Activated CD8-positive, alpha-beta memory T cell treated with anti-CD3 and anti-CD28 coated beads, Interleukin-2, amount 10 ng/mL, durations not matched to agents 7 days and 5 days (primary cell): Measurements from ENCODE around the gene METRN. TPM values are rescaled to one million over a fixed set of nuclear protein-coding genes. Genes with fewer than 3 reads are reported as not detected.

Source experiments
- ATAC-seq: fragments of 150-1000 bp; cut with Tn5 transposase; one replicate; pipeline ENCODE4 v1.10.0; 2021; ENCODE audit warnings: moderate library complexity
- CTCF ChIA-PET: fragments of 350-600 bp; sonication (Branson Sonifier 250); formaldehyde crosslinking; loops from one replicate; lab custom pipeline; 2021; ENCODE audit warnings: antibody characterized with exemption; lab: Charles Lee
- DNase-seq: peaks from one replicate; pipeline ENCODE4 v3.0.0-alpha.2; 2020
- H3K27ac Mint-ChIP-seq: one replicate; pipeline ENCODE4 v1.8.0; 2021; ENCODE audit warnings: mild to moderate bottlenecking, mixed read lengths
- H3K27me3 Mint-ChIP-seq: one replicate; pipeline ENCODE4 v1.8.0; 2021; ENCODE audit warnings: mixed read lengths
- H3K36me3 Mint-ChIP-seq: one replicate; pipeline ENCODE4 v1.8.0; 2021; ENCODE audit warnings: mild to moderate bottlenecking, mixed read lengths
- H3K4me1 Mint-ChIP-seq: one replicate; pipeline ENCODE4 v1.8.0; 2021; ENCODE audit warnings: mixed read lengths
- H3K4me3 Mint-ChIP-seq: one replicate; pipeline ENCODE4 v1.8.0; 2021; ENCODE audit warnings: mild to moderate bottlenecking, moderate library complexity, mixed read lengths
- H3K9me3 Mint-ChIP-seq: one replicate; pipeline ENCODE4 v1.8.0; 2022; ENCODE audit warnings: low read depth, mixed read lengths
- total RNA-seq, 2 experiments: library from RNA; stranded (reverse); gene quantifications; one replicate each; pipeline ENCODE4 v1.2.3, GENCODE V29; 2021

The METRN gene
- total RNA-seq, 2 experiments from 2014 or later: 9.8 to 14.0 TPM

DNA sequence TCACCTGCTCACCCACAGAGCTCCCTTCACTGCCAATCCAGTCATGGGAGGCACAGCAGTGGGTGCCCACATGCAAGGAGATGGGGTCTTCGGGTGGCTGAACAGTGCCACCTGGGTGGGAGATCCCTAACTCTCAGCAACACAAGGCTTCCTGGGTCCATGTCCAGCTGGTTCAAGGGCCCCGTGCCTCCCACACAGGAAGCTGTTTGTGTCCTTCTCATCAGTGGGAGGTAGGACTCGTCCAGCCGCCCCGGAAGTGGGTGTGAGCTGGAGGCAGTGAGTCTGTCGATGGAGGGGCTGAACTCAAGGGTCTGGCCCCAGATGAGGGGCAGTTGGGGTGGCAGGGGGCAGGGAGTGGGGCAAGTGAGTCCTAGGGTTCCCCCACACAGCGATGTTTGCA, 10.9 kb upstream of the METRN start:
- CTCF ChIA-PET: interaction anchor here (0.7 to 3.0 kb wide), 3 partner anchors 9 to 36 kb away, joined by 3 to 14 read pairs (median 3); partner anchors contain the start of genes CIAO3 and METRN
- H3K27ac Mint-ChIP-seq: no peak overlapping the region
- ATAC-seq: no peak

DNA sequence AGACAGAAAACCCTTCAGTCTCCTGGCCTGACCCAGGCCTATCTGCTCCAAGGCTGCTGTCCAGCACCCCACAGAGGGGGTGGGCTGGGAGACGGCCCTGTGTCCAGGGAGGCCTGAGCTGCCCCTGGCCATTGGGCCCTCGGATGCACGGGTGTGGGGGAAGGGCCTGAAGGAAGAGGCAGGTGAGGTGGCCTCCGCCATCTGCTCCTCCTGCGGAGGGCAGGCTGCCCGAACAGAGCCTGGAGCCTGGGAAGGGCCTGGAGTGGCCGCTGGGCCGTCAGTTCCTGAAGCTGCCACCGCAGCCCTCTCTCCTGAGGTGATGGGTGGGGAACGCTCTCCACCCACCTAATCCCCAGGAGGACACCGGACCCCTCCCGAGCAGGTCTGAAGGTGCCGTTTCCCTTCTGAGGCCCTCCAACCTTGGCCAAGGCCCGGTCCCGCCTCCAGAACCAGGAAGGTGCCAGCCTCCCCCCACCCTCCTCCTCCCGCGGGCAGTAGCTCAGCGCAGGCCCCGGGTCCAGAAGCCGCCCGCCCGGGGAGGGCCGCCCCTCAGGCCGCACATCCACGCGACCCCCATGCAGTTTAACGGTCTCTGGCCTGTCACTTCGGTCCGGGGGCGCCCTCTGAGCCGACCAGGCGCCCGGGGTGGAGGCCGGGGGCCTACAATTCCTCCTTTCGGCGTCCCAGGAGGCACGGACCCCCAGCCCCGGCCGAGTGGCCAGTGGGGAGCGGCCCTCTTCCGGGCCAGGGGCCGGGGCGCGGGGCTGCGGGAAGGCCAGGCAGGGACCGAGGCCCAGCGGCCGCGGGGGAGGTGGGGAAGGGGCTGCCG, 10.2 kb upstream of the METRN start:
- H3K9me3 Mint-ChIP-seq: no peaks in the 10 kb centered on the region
- ATAC-seq (no peak), DNase-seq (no peak)
- CTCF ChIA-PET: interaction anchor here (0.7 to 3.0 kb wide), 3 partner anchors 8 to 36 kb away, joined by 3 to 14 read pairs (median 3); partner anchors contain the start of genes CIAO3 and METRN
- H3K27me3 Mint-ChIP-seq: peaks cover 69% of the 10 kb centered on the region
- H3K27ac Mint-ChIP-seq: no peak overlapping the region
- H3K36me3 Mint-ChIP-seq: no peaks in the 10 kb centered on the region
- H3K4me3 Mint-ChIP-seq: no peak overlapping the region
- H3K4me1 Mint-ChIP-seq: peaks cover 2% of the 10 kb centered on the region

More for the DNA sequence above, 10.9 kb upstream of the METRN start:
- Mint-ChIP-seq H3K9me3 (no peaks in the 10 kb centered on the region), H3K36me3 (no peaks in the 10 kb centered on the region), H3K4me1 (peaks cover 9% of the 10 kb centered on the region), H3K4me3 (no peak overlapping the region), H3K27me3 (peaks cover 63% of the 10 kb centered on the region)
- no peak for DNase-seq

DNA sequence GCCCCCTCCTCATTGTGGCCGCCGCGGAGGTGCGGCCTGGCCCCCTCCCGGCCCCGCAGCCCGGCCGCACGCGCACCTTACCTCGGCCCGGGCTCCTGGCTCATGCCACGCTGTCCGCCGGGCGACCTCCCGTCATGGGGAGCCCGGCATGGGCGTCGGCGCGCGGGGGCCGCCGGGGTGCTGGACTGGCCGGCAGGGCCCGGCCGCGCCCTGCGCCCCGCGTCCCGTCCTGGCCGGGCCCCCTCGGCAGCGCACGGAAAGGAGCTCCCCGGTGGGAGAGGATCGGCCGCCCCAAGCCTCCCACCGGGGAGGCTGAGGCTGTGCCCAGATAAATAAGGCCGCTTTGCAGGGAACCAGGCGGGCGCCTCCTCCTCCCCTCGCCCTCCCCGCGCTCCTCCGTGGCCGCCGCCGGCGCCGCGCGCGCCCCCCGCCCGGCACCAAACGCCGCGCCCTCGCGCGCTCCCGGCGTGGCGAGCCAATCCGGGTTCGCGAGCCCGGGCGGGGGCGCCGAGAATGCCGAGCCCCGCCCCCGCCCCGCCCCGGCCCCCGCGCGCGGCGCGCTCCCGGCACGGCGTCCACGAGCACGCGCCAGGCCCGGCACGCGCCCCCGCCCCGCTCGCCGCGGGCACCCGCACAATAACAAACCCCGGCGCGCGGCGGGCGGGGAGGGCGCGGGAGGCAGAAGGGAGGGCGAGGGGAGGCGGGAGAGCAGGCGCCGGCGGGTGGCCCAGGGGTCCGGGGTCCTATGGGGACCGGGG, 9.3 kb upstream of the METRN start, which contains the start of gene FBXL16:
Gene FBXL16, minus strand, starts transcription at position 371 of the 758 bp plus-strand sequence. CDS start 8,396 bp downstream, outside the sequence.
- CTCF ChIA-PET: no interaction called here
- no peak within 1 kb of the TSS for H3K27ac Mint-ChIP-seq

DNA sequence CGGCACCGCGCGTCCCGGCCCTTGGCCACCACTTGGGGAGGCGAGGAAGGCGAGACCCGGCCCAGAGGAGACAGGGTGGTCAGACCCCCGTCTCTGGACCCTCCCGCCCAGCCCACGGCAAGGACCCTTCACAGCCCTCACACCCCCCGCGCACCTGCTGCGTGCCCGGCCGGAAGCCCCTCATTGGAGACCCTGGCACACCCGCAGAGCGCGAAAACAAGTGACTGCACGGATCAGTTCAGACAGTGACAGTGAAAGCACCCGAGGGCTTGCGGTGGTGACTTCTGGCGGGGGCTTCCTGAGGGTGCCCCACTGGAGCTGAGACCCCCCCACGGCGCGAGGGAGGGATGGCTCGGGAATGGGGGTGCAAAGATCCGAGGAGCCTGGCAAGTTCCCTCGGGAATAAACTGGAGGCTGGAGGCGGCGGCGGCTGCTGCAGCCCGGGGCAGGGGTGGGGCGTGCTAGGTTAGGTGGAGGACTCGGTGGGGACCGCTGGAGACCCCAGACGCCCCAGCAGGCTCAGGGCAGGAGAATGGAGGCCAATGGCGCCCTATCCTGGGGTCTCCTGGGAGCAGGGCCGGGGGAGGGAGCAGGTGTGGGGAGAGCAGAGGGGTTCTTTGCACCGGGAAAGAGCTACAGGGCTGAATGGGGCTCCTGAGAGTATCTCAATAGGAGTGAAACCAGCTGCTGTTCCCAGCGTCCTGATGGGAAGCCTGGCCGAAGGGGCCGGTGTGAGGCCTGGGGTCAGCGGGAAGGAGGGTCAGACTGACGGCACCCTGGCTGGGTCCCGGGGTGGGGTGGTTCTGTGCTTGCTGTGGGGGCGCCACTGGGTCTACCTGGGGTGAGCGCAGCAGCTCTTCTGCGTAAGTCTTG, 8.5 kb upstream of the METRN start:
- Mint-ChIP-seq H3K36me3 (no peaks in the 10 kb centered on the region), H3K4me3 (no peak overlapping the region), H3K9me3 (no peaks in the 10 kb centered on the region), H3K4me1 (no peaks in the 10 kb centered on the region), H3K27me3 (peaks cover 64% of the 10 kb centered on the region), H3K27ac (no peak overlapping the region)
- DNase-seq: no peak
- CTCF ChIA-PET: interaction anchor here (0.8 to 1.0 kb wide), 3 partner anchors 10 to 34 kb away, joined by 3 read pairs; partner anchors contain the start of genes CIAO3 and WDR24
- no peak for ATAC-seq

More for the DNA sequence above, 9.3 kb upstream of the METRN start, which contains the start of gene FBXL16:
- Mint-ChIP-seq H3K4me1 (no peaks in the 10 kb centered on the region), H3K27me3 (peaks cover 68% of the 10 kb centered on the region), H3K9me3 (no peaks in the 10 kb centered on the region), H3K4me3 (no peak within 1 kb of the TSS), H3K36me3 (no peaks in the 10 kb centered on the region)
- no peak for DNase-seq
- no peak for ATAC-seq

DNA sequence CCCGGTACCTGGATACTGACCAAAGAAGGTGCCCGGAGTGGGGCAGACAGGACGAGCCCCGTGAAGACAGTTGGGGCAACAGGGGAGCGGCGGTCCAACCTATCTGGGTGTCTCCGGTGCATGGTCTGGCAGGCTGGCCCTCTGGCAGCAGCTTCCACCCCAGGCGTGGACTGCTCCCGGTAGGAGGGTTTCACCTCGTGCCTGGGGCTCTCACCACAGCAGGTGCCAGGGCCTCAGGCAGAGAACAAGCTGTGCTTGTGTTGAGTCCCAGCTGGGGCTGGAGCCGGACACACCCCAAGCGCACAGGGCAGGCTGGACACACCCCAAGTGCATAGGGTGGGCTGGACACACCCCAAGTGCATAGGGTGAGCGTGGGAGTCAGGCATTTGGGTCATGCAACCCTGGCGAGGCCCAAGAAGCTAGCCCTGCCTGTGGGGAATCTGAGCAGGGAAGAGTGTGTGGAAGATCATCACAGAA, 7.8 kb upstream of the METRN start:
- H3K27me3 Mint-ChIP-seq: peaks cover 58% of the 10 kb centered on the region
- no peak overlapping the region for H3K27ac Mint-ChIP-seq
- H3K9me3 Mint-ChIP-seq: no peaks in the 10 kb centered on the region
- no peaks in the 10 kb centered on the region for H3K4me1 Mint-ChIP-seq
- DNase-seq (no peak), ATAC-seq (no peak)
- CTCF ChIA-PET: interaction anchor here (0.8 to 1.3 kb wide), 4 partner anchors 11 to 78 kb away, joined by 3 to 5 read pairs (median 3); partner anchors contain the start of genes CIAO3 and WDR24
- no peak overlapping the region for H3K4me3 Mint-ChIP-seq
- no peaks in the 10 kb centered on the region for H3K36me3 Mint-ChIP-seq

DNA sequence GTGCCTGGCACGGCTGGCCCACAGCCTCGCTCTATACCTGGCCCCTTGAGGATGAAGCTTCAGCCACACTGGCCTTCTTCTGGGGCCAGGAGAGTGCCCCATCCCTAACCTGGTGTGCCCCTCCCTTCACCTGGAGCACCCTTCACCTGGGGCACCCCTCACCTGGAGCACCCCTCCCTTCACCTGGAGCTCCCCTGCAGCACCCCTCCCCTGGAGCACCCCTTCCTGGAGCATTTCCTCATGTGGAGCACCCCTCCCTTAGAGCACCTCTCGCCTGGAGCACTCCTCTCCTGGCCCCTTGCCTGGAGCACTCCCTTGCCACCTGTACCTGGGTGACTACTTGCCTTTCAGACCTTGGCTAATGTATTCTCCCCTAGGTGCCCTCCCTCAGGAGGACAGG, 6.9 kb upstream of the METRN start:
- Mint-ChIP-seq H3K4me3 (no peak overlapping the region), H3K9me3 (no peaks in the 10 kb centered on the region), H3K27ac (no peak overlapping the region), H3K27me3 (peaks cover 53% of the 10 kb centered on the region), H3K36me3 (no peaks in the 10 kb centered on the region), H3K4me1 (peaks cover 3% of the 10 kb centered on the region)
- CTCF ChIA-PET: interaction anchor here (1.3 kb wide), 1 partner anchor 78 kb away, joined by 5 read pairs; no protein-coding TSS in a partner anchor
- ATAC-seq: no peak
- no peak for DNase-seq

DNA sequence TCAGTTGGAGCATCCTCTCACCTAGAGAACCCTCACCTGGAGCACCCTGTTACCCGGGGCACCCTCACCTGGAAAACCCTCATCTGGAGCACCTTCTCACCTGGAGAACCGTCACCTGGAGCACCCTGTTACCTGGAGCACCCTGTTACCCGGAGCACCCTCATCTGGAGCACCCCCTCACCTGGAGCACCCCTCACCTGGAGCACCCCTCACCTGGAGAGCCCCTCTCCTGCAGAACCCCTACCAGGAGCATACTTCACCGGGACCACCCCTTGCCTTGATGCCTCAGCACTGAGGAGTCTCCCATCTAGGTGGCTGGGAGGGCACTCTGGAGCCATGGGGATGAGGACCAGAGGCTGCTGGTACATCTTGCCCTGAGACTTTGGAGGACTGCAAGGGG, 6.0 kb upstream of the METRN start:
- no peak for ATAC-seq
- H3K4me1 Mint-ChIP-seq: peaks cover 3% of the 10 kb centered on the region
- DNase-seq: no peak
- no peaks in the 10 kb centered on the region for H3K9me3 Mint-ChIP-seq
- no peaks in the 10 kb centered on the region for H3K36me3 Mint-ChIP-seq
- H3K27ac Mint-ChIP-seq: no peak overlapping the region
- no peak overlapping the region for H3K4me3 Mint-ChIP-seq
- H3K27me3 Mint-ChIP-seq: peaks cover 45% of the 10 kb centered on the region
- CTCF ChIA-PET: interaction anchor here (1.8 to 2.6 kb wide), 4 partner anchors 11 to 79 kb away, joined by 4 to 12 read pairs (median 8); partner anchors contain the start of genes ANTKMT, CHTF18, CIAO3 and RPUSD1

DNA sequence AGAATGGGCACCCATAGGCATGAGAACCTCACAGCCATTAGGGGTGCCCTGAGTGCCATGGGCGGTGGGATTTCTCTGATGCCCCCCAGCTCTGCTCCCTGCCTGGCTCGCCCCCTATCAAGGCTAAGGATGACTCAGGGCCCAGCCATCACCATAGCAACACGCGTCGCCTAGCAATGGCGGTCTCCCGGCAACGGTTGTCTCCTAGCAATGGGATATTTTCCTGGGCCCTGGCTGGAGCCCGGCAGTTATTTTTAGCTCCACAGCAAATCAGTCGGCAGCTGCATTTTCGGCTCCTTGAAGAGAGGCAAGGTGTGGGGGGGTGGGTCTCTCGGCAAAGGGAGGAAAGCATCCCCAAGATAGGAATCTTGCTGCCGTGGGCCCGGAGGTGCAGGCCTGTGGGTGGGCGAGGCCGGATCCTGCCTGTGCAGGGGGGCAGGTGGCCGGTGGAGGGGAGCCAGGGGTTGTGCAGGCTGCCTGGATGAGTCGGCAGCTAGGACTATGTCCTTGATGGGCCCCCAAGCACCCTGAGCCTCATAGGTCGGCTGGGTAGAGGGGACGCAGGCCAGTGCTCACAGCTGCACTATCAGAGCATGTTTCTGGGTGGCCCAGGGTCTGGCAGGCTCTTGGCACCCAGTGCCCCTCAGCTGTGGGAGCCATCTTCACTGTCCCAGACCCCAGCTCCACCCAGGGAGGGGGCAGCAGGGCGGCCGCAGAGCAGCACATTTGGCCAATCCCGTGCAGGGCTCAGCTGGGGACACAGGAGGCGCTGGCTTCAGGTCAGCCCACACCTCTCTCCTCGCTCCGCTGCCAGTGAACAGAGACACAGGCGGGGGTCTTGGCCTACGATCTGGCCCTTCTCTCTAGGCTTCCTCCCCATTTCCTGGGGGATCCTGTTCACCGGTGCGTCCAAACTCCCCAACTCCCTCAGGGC, 5.1 kb upstream of the METRN start:
- CTCF ChIA-PET: interaction anchor here (1.2 to 2.6 kb wide), 6 partner anchors 10 to 79 kb away, joined by 3 to 12 read pairs (median 7); partner anchors contain the start of genes ANTKMT, CHTF18, CIAO3 and RPUSD1
- no peak overlapping the region for H3K27ac Mint-ChIP-seq
- no peak for ATAC-seq
- H3K4me1 Mint-ChIP-seq: peaks cover 3% of the 10 kb centered on the region
- DNase-seq: no peak
- no peak overlapping the region for H3K4me3 Mint-ChIP-seq
- H3K9me3 Mint-ChIP-seq: no peaks in the 10 kb centered on the region
- no peaks in the 10 kb centered on the region for H3K36me3 Mint-ChIP-seq
- H3K27me3 Mint-ChIP-seq: peaks cover 40% of the 10 kb centered on the region

DNA sequence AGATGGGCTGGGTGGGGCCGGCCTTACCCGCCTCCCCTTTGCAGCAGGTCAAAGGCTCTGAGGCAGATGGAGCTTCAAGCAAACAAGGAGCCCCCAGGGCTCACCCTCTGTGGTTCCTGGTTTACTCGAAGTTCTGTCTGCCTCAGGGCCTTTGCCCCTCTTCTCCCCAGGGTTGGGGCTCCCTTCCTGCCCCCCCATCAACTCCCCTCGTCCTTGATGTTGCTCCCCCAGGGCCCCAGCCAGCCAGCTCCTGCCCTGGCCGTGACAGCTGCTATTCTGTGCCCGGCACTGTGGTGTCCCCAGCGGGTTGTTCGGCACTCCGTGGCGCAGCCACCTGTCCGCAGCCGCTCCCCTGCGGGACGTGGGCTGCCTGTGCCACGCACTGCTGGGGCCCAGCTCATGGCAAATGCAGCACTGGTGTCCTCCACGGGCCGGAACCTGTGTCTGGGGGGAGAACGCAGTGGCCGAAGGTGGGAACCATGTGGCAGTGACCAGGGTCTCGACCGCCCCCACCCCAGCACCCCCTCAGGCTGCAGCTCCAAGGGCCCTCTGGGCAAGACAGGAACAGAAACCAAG, 4.3 kb upstream of the METRN start:
- DNase-seq: no peak
- Mint-ChIP-seq H3K27me3 (peaks cover 39% of the 10 kb centered on the region), H3K27ac (no peak overlapping the region), H3K4me1 (peaks cover 3% of the 10 kb centered on the region), H3K36me3 (no peaks in the 10 kb centered on the region), H3K4me3 (no peak overlapping the region), H3K9me3 (no peaks in the 10 kb centered on the region)
- ATAC-seq: no peak
- CTCF ChIA-PET: interaction anchor here (1.2 to 2.6 kb wide), 6 partner anchors 9 to 78 kb away, joined by 3 to 12 read pairs (median 7); partner anchors contain the start of genes ANTKMT, CHTF18, CIAO3 and RPUSD1

DNA sequence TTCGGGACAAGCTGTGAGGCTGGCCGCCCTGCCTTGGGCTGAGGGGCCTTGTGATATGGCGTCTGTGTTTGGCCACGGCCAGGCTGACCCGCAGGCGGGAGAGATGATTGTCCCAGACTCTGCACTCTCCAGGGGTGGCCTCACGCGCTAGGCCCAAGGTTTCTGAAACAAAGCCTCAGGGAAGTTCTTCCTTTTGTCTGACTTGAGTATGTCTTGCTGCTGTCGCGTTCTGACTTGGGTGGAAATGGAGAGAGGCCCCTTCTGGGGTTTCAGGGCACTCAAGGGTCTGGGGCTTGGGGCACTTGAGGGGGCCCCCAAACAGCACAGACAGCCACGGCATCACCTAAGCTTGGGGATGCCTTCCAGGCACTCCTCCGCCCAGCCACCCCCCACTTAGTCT, 3.8 kb upstream of the METRN start:
- Mint-ChIP-seq H3K4me1 (peaks cover 4% of the 10 kb centered on the region), H3K27ac (no peak overlapping the region), H3K36me3 (no peaks in the 10 kb centered on the region), H3K9me3 (no peaks in the 10 kb centered on the region), H3K27me3 (peaks cover 43% of the 10 kb centered on the region), H3K4me3 (no peak overlapping the region)
- ATAC-seq: no peak
- DNase-seq: no peak
- CTCF ChIA-PET: interaction anchor here (1.8 to 2.6 kb wide), 3 partner anchors 9 to 74 kb away, joined by 7 to 12 read pairs (median 7); partner anchors contain the start of gene ANTKMT
